ENCODE data around the gene PTPN21.
"Not testable (repeated sequence)": the region's sequence is repeated elsewhere in the genome, so short reads cannot be mapped to it uniquely, and the experiment has no call there.

Gene PTPN21

GRCh38 chr14:88533064-88533602 lies 21.7 kb downstream of the PTPN21 start:
- no peak for DNase-seq (ENCODE audit: low read depth)
- no peak for TF ChIP-seq CTCF (conservative IDR thresholded peaks at IDR 0.05; ENCODE audit: low read depth, low read length)
- H3K4me3 ChIP-seq (ENCODE audit: low read depth, low read length) = no peak overlapping the region

GRCh38 chr14:88529889-88530288 lies 24.9 kb downstream of the PTPN21 start:
- DNase-seq (ENCODE audit: low read depth); H3K4me3 ChIP-seq (ENCODE audit: low read depth, low read length): not testable (repeated sequence)

GRCh38 chr14:88522393-88522792 lies 32.4 kb downstream of the PTPN21 start:
- no peak for DNase-seq (ENCODE audit: low read depth)
- no peak for TF ChIP-seq CTCF (conservative IDR thresholded peaks at IDR 0.05; ENCODE audit: low read depth, low read length)
- H3K4me3 ChIP-seq (ENCODE audit: low read depth, low read length) = no peak overlapping the region

- H3K4me3 ChIP-seq (ENCODE audit: low read depth, low read length) = no peak overlapping the region
- peak; percentile 37 for DNase-seq (ENCODE audit: low read depth)
- TF ChIP-seq CTCF (conservative IDR thresholded peaks at IDR 0.05; ENCODE audit: low read depth, low read length) = no peak
Measured at GRCh38 chr14:88521818-88522217, 33.0 kb downstream of the PTPN21 start.

GRCh38 chr14:88519907-88520306 lies 34.9 kb downstream of the PTPN21 start:
- no peak for DNase-seq (ENCODE audit: low read depth)
- H3K4me3 ChIP-seq (ENCODE audit: low read depth, low read length) = no peak overlapping the region
- no peak for TF ChIP-seq CTCF (conservative IDR thresholded peaks at IDR 0.05; ENCODE audit: low read depth, low read length)

GRCh38 chr14:88518592-88519512 lies 36.0 kb downstream of the PTPN21 start:
- H3K4me3 ChIP-seq (ENCODE audit: low read depth, low read length) = no peak overlapping the region
- TF ChIP-seq CTCF (conservative IDR thresholded peaks at IDR 0.05; ENCODE audit: low read depth, low read length) = no peak
- DNase-seq (ENCODE audit: low read depth) = peak; percentile 75

GRCh38 chr14:88516861-88517357 lies 37.9 kb downstream of the PTPN21 start:
- TF ChIP-seq CTCF (conservative IDR thresholded peaks at IDR 0.05; ENCODE audit: low read depth, low read length) = no peak
- no peak for DNase-seq (ENCODE audit: low read depth)
- H3K4me3 ChIP-seq (ENCODE audit: low read depth, low read length) = no peak overlapping the region
